Loucy (cell line): ENCODE results near the gene CLNK.

ENCODE experiments used
- H2AFZ ChIP-seq: fragments of 200-600 bp; sonication (generic); 2 replicates; pipeline ENCODE4 v1.6.0; 2016; ENCODE audit warnings: antibody characterized with exemption, mild to moderate bottlenecking, low read length, moderate library complexity
- H3F3A ChIP-seq: fragments of 200-600 bp; 2 replicates; pipeline ENCODE4 v1.6.0; 2016; ENCODE audit warnings: antibody characterized with exemption, low read depth, mild to moderate bottlenecking
- H3K27me3 ChIP-seq: fragments of 200-600 bp; sonication (generic); 2 replicates; pipeline ENCODE4 v1.6.1; 2014; ENCODE audit warnings: low read length, mild to moderate bottlenecking; ENCODE audit not compliant: insufficient read depth, poor library complexity, severe bottlenecking
- H3K36me3 ChIP-seq: fragments of 200-600 bp; sonication (generic); 2 replicates; pipeline ENCODE4 v1.6.1; 2016; ENCODE audit warnings: low read length; ENCODE audit not compliant: insufficient read depth
- H3K4me1 ChIP-seq: fragments of 200-600 bp; sonication (generic); 2 replicates; pipeline ENCODE4 v1.5.1; 2014; ENCODE audit warnings: low read length, mild to moderate bottlenecking; ENCODE audit not compliant: insufficient read depth, poor library complexity, severe bottlenecking
- H3K4me2 ChIP-seq: fragments of 200-600 bp; sonication (generic); 2 replicates; pipeline ENCODE4 v1.6.0; 2014; ENCODE audit warnings: antibody characterized with exemption, low read length, low read depth, mild to moderate bottlenecking; ENCODE audit not compliant: poor library complexity, severe bottlenecking
- H3K4me3 ChIP-seq: fragments of 200-600 bp; sonication (generic); 2 replicates; pipeline ENCODE4 v1.5.1; 2014; ENCODE audit warnings: low read length, mild to moderate bottlenecking, mixed read lengths; ENCODE audit not compliant: poor library complexity, severe bottlenecking
- H3K79me2 ChIP-seq: fragments of 200-600 bp; sonication (generic); 2 replicates; pipeline ENCODE4 v1.6.1; 2014; ENCODE audit warnings: low read length; ENCODE audit not compliant: insufficient read depth
- H3K9ac ChIP-seq: fragments of 200-600 bp; sonication (generic); 2 replicates; pipeline ENCODE4 v1.6.0; 2014; ENCODE audit warnings: mild to moderate bottlenecking, low read depth, low read length, moderate library complexity; ENCODE audit not compliant: poor library complexity, severe bottlenecking
- H3K9me2 ChIP-seq: fragments of 200-600 bp; sonication (generic); replicated peaks from 2 replicates; pipeline ENCODE4 v1.6.1; 2016; ENCODE audit warnings: low read depth, low read length, mixed read lengths
- H3K9me3 ChIP-seq: fragments of 200-600 bp; sonication (generic); 2 replicates; pipeline ENCODE4 v1.6.1; 2014; ENCODE audit warnings: mild to moderate bottlenecking, antibody characterized with exemption, low read length, low read depth; ENCODE audit not compliant: insufficient read depth
- H4K20me1 ChIP-seq: fragments of 200-600 bp; sonication (generic); 2 replicates; pipeline ENCODE4 v1.6.0; 2014; ENCODE audit warnings: antibody characterized with exemption, low read length, mild to moderate bottlenecking; ENCODE audit not compliant: insufficient read depth, poor library complexity, severe bottlenecking
- CTCF ChIP-seq: fragments of 200-600 bp; sonication (generic); conservative IDR thresholded peaks from 2 replicates; pipeline ENCODE4 v1.5.1; 2014; ENCODE audit warnings: mild to moderate bottlenecking, antibody characterized with exemption, low read length
- EZH2phosphoT487 ChIP-seq: fragments of 200-600 bp; IDR thresholded peaks from 2 replicates; pipeline ENCODE4 v1.6.1; 2018; ENCODE audit warnings: antibody characterized with exemption, mild to moderate bottlenecking, moderate library complexity, borderline replicate concordance

The CLNK gene

GRCh38 chr4:10506077-10506476, 178.5 kb downstream of the CLNK start:
- Histone ChIP-seq H3K4me1 (peaks cover 2% of the 10 kb centered on the region), H3K27me3 (no peaks in the 10 kb centered on the region), H2AFZ (no peak overlapping the region), H3K9ac (no peak overlapping the region), H3K4me3 (no peak overlapping the region), H3K4me2 (no peak overlapping the region), H3K9me2 (no peaks in the 10 kb centered on the region), H3K79me2 (no peaks in the 10 kb centered on the region), H4K20me1 (no peaks in the 10 kb centered on the region), H3K9me3 (peaks cover 7% of the 10 kb centered on the region; the same call in 1 of the 2 replicates), H3K36me3 (no peaks in the 10 kb centered on the region), H3F3A (no peaks in the 10 kb centered on the region)
- TF ChIP-seq EZH2phosphoT487 = no peak
- TF ChIP-seq CTCF = no peak

- Histone ChIP-seq H3K4me3 (no peak overlapping the region), H3K4me1 (peaks cover 2% of the 10 kb centered on the region), H3K27me3 (no peaks in the 10 kb centered on the region), H3K4me2 (no peak overlapping the region), H3K9ac (no peak overlapping the region), H4K20me1 (no peaks in the 10 kb centered on the region), H2AFZ (no peak overlapping the region), H3K9me3 (peaks cover 7% of the 10 kb centered on the region; the same call in 1 of the 2 replicates), H3K9me2 (no peaks in the 10 kb centered on the region), H3K79me2 (no peaks in the 10 kb centered on the region), H3K36me3 (no peaks in the 10 kb centered on the region), H3F3A (no peaks in the 10 kb centered on the region)
- TF ChIP-seq EZH2phosphoT487 (no peak), CTCF (no peak)
Observed at GRCh38 chr4:10504570-10505179, 179.9 kb downstream of the CLNK start.

- Histone ChIP-seq H4K20me1 (no peaks in the 10 kb centered on the region), H3K4me3 (no peak overlapping the region), H3K4me1 (peaks cover 2% of the 10 kb centered on the region), H3K79me2 (no peaks in the 10 kb centered on the region), H3K36me3 (no peaks in the 10 kb centered on the region), H2AFZ (no peak overlapping the region), H3K27me3 (no peaks in the 10 kb centered on the region), H3F3A (no peaks in the 10 kb centered on the region), H3K9ac (no peak overlapping the region), H3K9me3 (peaks cover 7% of the 10 kb centered on the region; the same call in 1 of the 2 replicates), H3K4me2 (no peak overlapping the region), H3K9me2 (no peaks in the 10 kb centered on the region)
- no peak for TF ChIP-seq CTCF
- TF ChIP-seq EZH2phosphoT487 = no peak
Observed at GRCh38 chr4:10502717-10503116, 181.9 kb downstream of the CLNK start.
